ENCODE results near the gene PKD1L1. TPM values are rescaled to one million over a fixed set of nuclear protein-coding genes. Genes with fewer than 3 reads are reported as not detected.
"Not testable (repeated sequence)": the region's sequence is repeated elsewhere in the genome, so short reads cannot be mapped to it uniquely, and the experiment has no call there.

The PKD1L1 gene
- polyA plus RNA-seq, 6 donors from 2014 or later: 0.05 to 0.30 (median 0.15) TPM; not detected in 3

- H3K27ac Mint-ChIP-seq; H3K4me1 Mint-ChIP-seq; DNase-seq; ATAC-seq (ENCODE audit: low read depth in 2 of 2); H3K27me3 Mint-ChIP-seq; H3K4me3 Mint-ChIP-seq: not testable (repeated sequence)
- Mint-ChIP-seq H3K9me3 (peaks cover 0 to 21% (median 16%) of the 10 kb centered on the region in 7 donors), H3K36me3 (peaks cover 7 to 12% of the 10 kb centered on the region in 2 donors)
Observed at GRCh38 chr7:47923081-47923875, 25.0 kb downstream of the PKD1L1 start.

GRCh38 chr7:47916514-47916913 is 31.8 kb downstream of the PKD1L1 start:
- H3K9me3 Mint-ChIP-seq; H3K4me3 Mint-ChIP-seq; ATAC-seq (ENCODE audit: low read depth in 2 of 2); DNase-seq; H3K27ac Mint-ChIP-seq; H3K4me1 Mint-ChIP-seq: not testable (repeated sequence)
- Mint-ChIP-seq H3K36me3 (peaks cover 0 to 20% of the 10 kb centered on the region in 2 donors), H3K27me3 (peaks cover 0 to 12% (median 0%) of the 10 kb centered on the region in 3 donors)

- Mint-ChIP-seq H3K36me3 (peaks cover 0 to 20% of the 10 kb centered on the region in 2 donors), H3K27me3 (peaks cover 0 to 12% (median 0%) of the 10 kb centered on the region in 3 donors), H3K9me3 (peaks cover 0 to 3% (median 0%) of the 10 kb centered on the region in 7 donors), H3K27ac (no peak overlapping the region), H3K4me1 (no peaks in the 10 kb centered on the region), H3K4me3 (no peak overlapping the region)
- DNase-seq: no peak
- ATAC-seq (ENCODE audit: low read depth in 2 of 2): no peak
Observed at GRCh38 chr7:47915616-47915976, 32.7 kb downstream of the PKD1L1 start.

- no peaks in the 10 kb centered on the region for H3K9me3 Mint-ChIP-seq
- H3K27me3 Mint-ChIP-seq: peaks cover 0 to 12% (median 0%) of the 10 kb centered on the region in 3 donors
- ATAC-seq (ENCODE audit: low read depth in 2 of 2) (no peak), DNase-seq (no peak)
- no peaks in the 10 kb centered on the region for H3K4me1 Mint-ChIP-seq
- H3K27ac Mint-ChIP-seq: peak overlapping the region in 1 of 6 donors; percentile 76
- peaks cover 0 to 20% of the 10 kb centered on the region in 2 donors for H3K36me3 Mint-ChIP-seq
- H3K4me3 Mint-ChIP-seq: no peak overlapping the region
Observed at GRCh38 chr7:47914717-47915615, 33.3 kb downstream of the PKD1L1 start.

- Mint-ChIP-seq H3K36me3 (peaks cover 0 to 20% of the 10 kb centered on the region in 2 donors), H3K4me3 (no peak overlapping the region), H3K27ac (no peak overlapping the region), H3K9me3 (no peaks in the 10 kb centered on the region), H3K4me1 (no peaks in the 10 kb centered on the region), H3K27me3 (peaks cover 0 to 12% (median 0%) of the 10 kb centered on the region in 3 donors)
- DNase-seq (no peak), ATAC-seq (ENCODE audit: low read depth in 2 of 2) (no peak)
Observed at GRCh38 chr7:47912332-47912731, 35.9 kb downstream of the PKD1L1 start.

- Mint-ChIP-seq H3K36me3 (peaks cover 0 to 14% of the 10 kb centered on the region in 2 donors), H3K4me1 (no peaks in the 10 kb centered on the region), H3K27me3 (peaks cover 0 to 8% (median 0%) of the 10 kb centered on the region in 3 donors), H3K9me3 (no peaks in the 10 kb centered on the region), H3K27ac (no peak overlapping the region), H3K4me3 (no peak overlapping the region)
- DNase-seq (no peak), ATAC-seq (ENCODE audit: low read depth in 2 of 2) (no peak)
Observed at GRCh38 chr7:47908720-47909119, 39.5 kb downstream of the PKD1L1 start.

- H3K4me1 Mint-ChIP-seq: no peaks in the 10 kb centered on the region
- no peak overlapping the region for H3K4me3 Mint-ChIP-seq
- ATAC-seq (ENCODE audit: low read depth in 2 of 2): no peak
Observed at GRCh38 chr7:47907981-47908616, 40.2 kb downstream of the PKD1L1 start.

GRCh38 chr7:47906883-47907282 is 41.4 kb downstream of the PKD1L1 start:
- Mint-ChIP-seq H3K27ac (no peak overlapping the region), H3K9me3 (no peaks in the 10 kb centered on the region), H3K4me3 (no peak overlapping the region), H3K27me3 (peaks cover 0 to 4% (median 0%) of the 10 kb centered on the region in 3 donors), H3K4me1 (no peaks in the 10 kb centered on the region), H3K36me3 (peaks cover 0 to 4% of the 10 kb centered on the region in 2 donors)
- DNase-seq: no peak
- no peak for ATAC-seq (ENCODE audit: low read depth in 2 of 2)

More at GRCh38 chr7:47907981-47908616, 40.2 kb downstream of the PKD1L1 start:
- Mint-ChIP-seq H3K36me3 (peaks cover 0 to 8% of the 10 kb centered on the region in 2 donors), H3K27me3 (peaks cover 0 to 8% (median 0%) of the 10 kb centered on the region in 3 donors), H3K9me3 (no peaks in the 10 kb centered on the region), H3K27ac (no peak overlapping the region)
- DNase-seq: no peak

- no peaks in the 10 kb centered on the region for H3K36me3 Mint-ChIP-seq
- DNase-seq (no peak), ATAC-seq (ENCODE audit: low read depth in 2 of 2) (no peak)
- no peak overlapping the region for H3K27ac Mint-ChIP-seq
- H3K9me3 Mint-ChIP-seq: no peaks in the 10 kb centered on the region
- H3K4me3 Mint-ChIP-seq: no peak overlapping the region
- H3K4me1 Mint-ChIP-seq: no peaks in the 10 kb centered on the region
- no peaks in the 10 kb centered on the region for H3K27me3 Mint-ChIP-seq
Observed at GRCh38 chr7:47905076-47905920, 43.0 kb downstream of the PKD1L1 start.

- Mint-ChIP-seq H3K36me3 (no peaks in the 10 kb centered on the region), H3K4me1 (no peaks in the 10 kb centered on the region), H3K27me3 (no peaks in the 10 kb centered on the region), H3K9me3 (no peaks in the 10 kb centered on the region), H3K4me3 (no peak overlapping the region), H3K27ac (no peak overlapping the region)
- DNase-seq: no peak
- ATAC-seq (ENCODE audit: low read depth in 2 of 2): no peak
Observed at GRCh38 chr7:47902013-47902412, 46.3 kb downstream of the PKD1L1 start.

GRCh38 chr7:47901542-47901941 is 46.7 kb downstream of the PKD1L1 start:
- Mint-ChIP-seq H3K27me3 (no peaks in the 10 kb centered on the region), H3K9me3 (no peaks in the 10 kb centered on the region), H3K36me3 (no peaks in the 10 kb centered on the region), H3K4me3 (no peak overlapping the region), H3K27ac (no peak overlapping the region), H3K4me1 (no peaks in the 10 kb centered on the region)
- no peak for DNase-seq
- ATAC-seq (ENCODE audit: low read depth in 2 of 2): no peak

- Mint-ChIP-seq H3K27me3 (no peaks in the 10 kb centered on the region), H3K4me3 (no peak overlapping the region), H3K27ac (no peak overlapping the region), H3K36me3 (no peaks in the 10 kb centered on the region), H3K4me1 (peaks cover 0 to 7% (median 0%) of the 10 kb centered on the region in 3 donors), H3K9me3 (no peaks in the 10 kb centered on the region)
- no peak for DNase-seq
- ATAC-seq (ENCODE audit: low read depth in 2 of 2): no peak
Observed at GRCh38 chr7:47897831-47898230, 50.4 kb downstream of the PKD1L1 start.
